ENCODE measurements around the gene LHX4.

The LHX4 gene

GRCh38 chr1:180243517-180244221 lies 13.6 kb downstream of the LHX4 start:
- DNase-seq (ENCODE audit: low read depth, low spot score), result no peak

GRCh38 chr1:180244840-180245239 lies 14.8 kb downstream of the LHX4 start:
- no peak for DNase-seq (ENCODE audit: low read depth, low spot score)

- DNase-seq (ENCODE audit: low read depth, low spot score), result no peak
These were observed 16.5 kb downstream of the LHX4 start for GRCh38 chr1:180246579-180246978.

- DNase-seq (ENCODE audit: low read depth, low spot score), result no peak
These were observed 17.0 kb downstream of the LHX4 start for GRCh38 chr1:180247061-180247460.

GRCh38 chr1:180247580-180247979 lies 17.5 kb downstream of the LHX4 start:
- DNase-seq (ENCODE audit: low read depth, low spot score), result no peak

- no peak for DNase-seq (ENCODE audit: low read depth, low spot score)
These were observed 18.1 kb downstream of the LHX4 start for GRCh38 chr1:180248176-180248575.

- DNase-seq (ENCODE audit: low read depth, low spot score), result peak; percentile 58
These were observed 18.9 kb downstream of the LHX4 start for GRCh38 chr1:180248731-180249681.

GRCh38 chr1:180249725-180250498 lies 19.8 kb downstream of the LHX4 start:
- no peak for DNase-seq (ENCODE audit: low read depth, low spot score)

GRCh38 chr1:180250499-180250770 lies 20.4 kb downstream of the LHX4 start:
- DNase-seq (ENCODE audit: low read depth, low spot score), result no peak

GRCh38 chr1:180250883-180251509 lies 20.9 kb downstream of the LHX4 start:
- DNase-seq (ENCODE audit: low read depth, low spot score), result no peak

- no peak for DNase-seq (ENCODE audit: low read depth, low spot score)
These were observed 21.7 kb downstream of the LHX4 start for GRCh38 chr1:180251526-180252305.

GRCh38 chr1:180252638-180253536 lies 22.8 kb downstream of the LHX4 start:
- DNase-seq (ENCODE audit: low read depth, low spot score), result peak; percentile 85

GRCh38 chr1:180253585-180254495 lies 23.8 kb downstream of the LHX4 start:
- DNase-seq (ENCODE audit: low read depth, low spot score), result peak; percentile 38

- DNase-seq (ENCODE audit: low read depth, low spot score), result no peak
These were observed 24.4 kb downstream of the LHX4 start for GRCh38 chr1:180254496-180254819.

GRCh38 chr1:180254854-180255253 lies 24.8 kb downstream of the LHX4 start:
- DNase-seq (ENCODE audit: low read depth, low spot score), result no peak

GRCh38 chr1:180255536-180256340 lies 25.7 kb downstream of the LHX4 start:
- DNase-seq (ENCODE audit: low read depth, low spot score), result no peak

GRCh38 chr1:180256341-180257027 lies 26.4 kb downstream of the LHX4 start:
- DNase-seq (ENCODE audit: low read depth, low spot score), result no peak

GRCh38 chr1:180257028-180257386 lies 26.9 kb downstream of the LHX4 start:
- DNase-seq (ENCODE audit: low read depth, low spot score), result no peak

Measured in ELF-1 (cell line).